ELF-1 (cell line): ENCODE measurements around the gene TWF2.

Source experiments
- DNase-seq: peaks from one replicate; pipeline ENCODE4 v3.0.0-alpha.2; 2016; ENCODE audit warnings: low read depth, low spot score

TWF2 gene

GRCh38 chr3:52182196-52182595 lies 56.8 kb downstream of the TWF2 start:
- no peak for DNase-seq

GRCh38 chr3:52181543-52181942 lies 57.4 kb downstream of the TWF2 start:
- DNase-seq, result no peak
